RWPE2 (cell line): ENCODE measurements around the gene CLEC16A.

Source experiments
- ATAC-seq: fragments of 200-7000 bp; cut with Tn5 transposase; 3 replicates; pipeline ENCODE4 v1.9.1; 2021; ENCODE audit warnings: low read depth
- DNase-seq: peaks from one replicate; pipeline ENCODE4 v3.0.0-alpha.2; 2020; ENCODE audit warnings: low spot score
- H3K27ac ChIP-seq: fragments of 450-650 bp; 2 replicates; pipeline ENCODE4 v1.5.1; 2017; ENCODE audit warnings: mild to moderate bottlenecking; ENCODE audit not compliant: poor library complexity, severe bottlenecking
- H3K27me3 ChIP-seq: fragments of 250-450 bp; sonication (Bioruptor Pico); 2 replicates; pipeline ENCODE4 v1.5.1; 2021; ENCODE audit warnings: mild to moderate bottlenecking, moderate library complexity; ENCODE audit not compliant: insufficient read depth, poor library complexity, severe bottlenecking
- H3K36me3 ChIP-seq: fragments of 250-450 bp; sonication (Bioruptor Pico); 2 replicates; pipeline ENCODE4 v1.5.1; 2020; ENCODE audit warnings: low read depth, mild to moderate bottlenecking, moderate library complexity
- H3K4me1 ChIP-seq: fragments of 250-450 bp; sonication (Bioruptor Pico); 2 replicates; pipeline ENCODE4 v1.5.1; 2021; ENCODE audit warnings: mild to moderate bottlenecking, moderate library complexity; ENCODE audit not compliant: insufficient read depth, poor library complexity, severe bottlenecking
- H3K4me3 ChIP-seq: fragments of 250-450 bp; sonication (Bioruptor Pico); 2 replicates; pipeline ENCODE4 v1.5.1; 2021; ENCODE audit warnings: mild to moderate bottlenecking, moderate library complexity; ENCODE audit not compliant: severe bottlenecking
- H3K9me3 ChIP-seq: fragments of 250-450 bp; sonication (Bioruptor Pico); 2 replicates; pipeline ENCODE4 v1.5.1; 2021; ENCODE audit warnings: mild to moderate bottlenecking, moderate library complexity; ENCODE audit not compliant: severe bottlenecking
- CTCF ChIP-seq: fragments of 450-650 bp; IDR thresholded peaks from one replicate; pipeline ENCODE4 v1.5.1; 2017; ENCODE audit warnings: mild to moderate bottlenecking, moderate library complexity; ENCODE audit not compliant: poor library complexity, severe bottlenecking

Gene CLEC16A

GRCh38 chr16:10961231-10961630, 16.9 kb downstream of the CLEC16A start:
- TF ChIP-seq CTCF, result no peak
- no peak overlapping the region for H3K4me3 ChIP-seq
- DNase-seq, result no peak
- ATAC-seq, result peak; percentile 87
- H3K36me3 ChIP-seq, result peaks cover 14% of the 10 kb centered on the region
- H3K9me3 ChIP-seq, result no peaks in the 10 kb centered on the region
- H3K27me3 ChIP-seq, result no peaks in the 10 kb centered on the region
- H3K27ac ChIP-seq, result peak overlapping the region; percentile 55
- peaks cover 26% of the 10 kb centered on the region for H3K4me1 ChIP-seq

DNA sequence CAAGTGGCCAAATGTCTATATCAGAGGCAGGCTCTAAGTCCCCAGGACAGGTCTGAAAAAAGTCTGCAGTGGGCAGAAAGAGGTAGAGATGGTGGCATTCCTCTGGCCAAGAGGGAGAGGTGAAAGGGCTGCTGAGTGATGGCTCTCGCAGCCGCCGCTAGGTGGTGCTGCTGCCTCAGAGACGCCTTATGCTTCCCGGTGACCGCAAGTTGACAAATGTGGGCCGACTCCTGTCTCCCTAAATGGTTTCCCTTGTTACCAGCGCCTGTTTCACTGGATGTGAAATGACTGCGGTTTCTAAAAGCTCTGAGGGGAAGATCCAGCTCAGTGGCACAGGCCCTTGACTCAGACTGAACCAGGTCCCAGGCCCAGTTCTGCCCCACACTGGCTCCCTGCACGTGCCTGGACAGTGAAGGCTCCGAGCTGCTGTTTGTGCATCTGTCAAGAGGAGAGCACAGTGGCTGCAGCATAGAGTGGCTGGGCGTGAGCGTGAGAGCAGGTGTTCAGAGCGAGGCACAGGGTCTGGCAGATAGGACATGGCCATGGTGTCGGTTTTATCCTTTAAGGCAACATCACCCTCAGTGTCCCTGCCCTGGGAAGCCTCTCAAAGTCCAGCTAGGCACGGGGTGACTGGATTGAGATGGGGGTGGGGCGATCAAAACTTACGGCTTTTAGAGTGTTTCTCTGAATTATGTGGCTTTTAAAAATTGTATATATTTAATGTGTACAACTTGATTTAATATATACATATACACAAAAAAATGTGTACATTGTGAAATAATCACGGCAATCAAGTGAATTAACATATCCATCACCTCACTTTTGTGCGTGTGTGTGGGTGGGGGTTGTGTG, 19.9 kb downstream of the CLEC16A start:
- peaks cover 16% of the 10 kb centered on the region for H3K4me1 ChIP-seq
- H3K27me3 ChIP-seq, result no peaks in the 10 kb centered on the region
- H3K27ac ChIP-seq, result no peak overlapping the region
- H3K36me3 ChIP-seq, result peaks cover 14% of the 10 kb centered on the region
- peak; percentile 94 for TF ChIP-seq CTCF
- DNase-seq (peak; percentile 70), ATAC-seq (peak; percentile 82)
- no peak overlapping the region for H3K4me3 ChIP-seq
- H3K9me3 ChIP-seq, result no peaks in the 10 kb centered on the region

- ATAC-seq (no peak), DNase-seq (no peak)
- no peak for TF ChIP-seq CTCF
- Histone ChIP-seq H3K4me3 (no peak overlapping the region), H3K27ac (no peak overlapping the region), H3K9me3 (no peaks in the 10 kb centered on the region), H3K27me3 (no peaks in the 10 kb centered on the region), H3K36me3 (peaks cover 18% of the 10 kb centered on the region), H3K4me1 (peaks cover 16% of the 10 kb centered on the region)
These were observed 20.5 kb downstream of the CLEC16A start for GRCh38 chr16:10964891-10965326.

- ATAC-seq, result no peak
- Histone ChIP-seq H3K9me3 (no peaks in the 10 kb centered on the region), H3K4me3 (no peak overlapping the region), H3K27ac (no peak overlapping the region), H3K36me3 (peaks cover 18% of the 10 kb centered on the region), H3K27me3 (no peaks in the 10 kb centered on the region), H3K4me1 (peaks cover 15% of the 10 kb centered on the region)
- no peak for TF ChIP-seq CTCF
- DNase-seq, result no peak
These were observed 21.2 kb downstream of the CLEC16A start for GRCh38 chr16:10965440-10966061.
